Mucosa of descending colon (tissue), 3 donors: ENCODE results near the gene SLC5A2. TPM values are rescaled to one million over a fixed set of nuclear protein-coding genes. Genes with fewer than 3 reads are reported as not detected.

Experiments used
- ATAC-seq: fragments of 200-7000 bp; cut with Tn5 transposase; one replicate; pipeline ENCODE4 v1.9.1; 2020; ENCODE audit warnings: mild to moderate bottlenecking, moderate library complexity
- DNase-seq, 3 donors: peaks; one replicate each; pipeline ENCODE4 v3.0.0-alpha.2; 2020
- H3K36me3 ChIP-seq: fragments of 200-600 bp; one replicate; pipeline ENCODE4 v1.8.0; 2021; ENCODE audit warnings: low read depth, mild to moderate bottlenecking
- H3K4me1 ChIP-seq: fragments of 200-600 bp; one replicate; pipeline ENCODE4 v1.8.0; 2021; ENCODE audit warnings: low read depth, mild to moderate bottlenecking
- H3K4me3 ChIP-seq: fragments of 200-600 bp; one replicate; pipeline ENCODE4 v1.8.0; 2021; ENCODE audit warnings: mild to moderate bottlenecking
- H3K9me3 ChIP-seq: fragments of 200-600 bp; one replicate; pipeline ENCODE4 v1.8.0; 2021; ENCODE audit warnings: mild to moderate bottlenecking
- intact Hi-C, 2 donors: fragments of 100-400 bp; cut with DNase I in 1 of 2; cut with micrococcal nuclease in 1 of 2; formaldehyde crosslinking; loops; one replicate each; pipeline versions ENCODE4 v1.11.0 to v1.11.1; 2022; cut with DNase I, micrococcal nuclease
- total RNA-seq, 3 donors: library from RNA; stranded (reverse); fragmentation: NEBNext Ultra II Directional in 2 of 3; extraction: Animal tissue kit (Norgen Biotek cat#: 25700) in 2 of 3; gene quantifications; one replicate each; pipeline versions ENCODE4 v1.2.1 to v1.2.4, GENCODE V29; 2021 to 2023
- TF ChIP-seq, protein P1 (sequence below): fragments of 200-600 bp; IDR thresholded peaks from one replicate; pipeline ENCODE4 v1.8.0; 2022; ENCODE audit warnings: antibody characterized with exemption, mild to moderate bottlenecking
- donor health status: DM: no; HTN: no; CAD: no; lungs with moderate emphysema.
- donor health status: DM: no; HTN: no; CAD: no.
- donor health status: DM: no; HTN: yes; CAD: no.

The SLC5A2 gene
- total RNA-seq, 3 donors from 2014 or later, result 0.47 to 0.70 TPM; not detected in 1

GRCh38 chr16:31530405-31530804, 47.5 kb downstream of the SLC5A2 start:
- H3K4me3 ChIP-seq, result no peak overlapping the region
- H3K9me3 ChIP-seq, result no peaks in the 10 kb centered on the region
- H3K36me3 ChIP-seq, result no peaks in the 10 kb centered on the region
- no peak for ATAC-seq
- DNase-seq, result no peak
- intact Hi-C loops, result no loop called here
- H3K4me1 ChIP-seq, result no peaks in the 10 kb centered on the region
- TF ChIP-seq, protein P1, sequence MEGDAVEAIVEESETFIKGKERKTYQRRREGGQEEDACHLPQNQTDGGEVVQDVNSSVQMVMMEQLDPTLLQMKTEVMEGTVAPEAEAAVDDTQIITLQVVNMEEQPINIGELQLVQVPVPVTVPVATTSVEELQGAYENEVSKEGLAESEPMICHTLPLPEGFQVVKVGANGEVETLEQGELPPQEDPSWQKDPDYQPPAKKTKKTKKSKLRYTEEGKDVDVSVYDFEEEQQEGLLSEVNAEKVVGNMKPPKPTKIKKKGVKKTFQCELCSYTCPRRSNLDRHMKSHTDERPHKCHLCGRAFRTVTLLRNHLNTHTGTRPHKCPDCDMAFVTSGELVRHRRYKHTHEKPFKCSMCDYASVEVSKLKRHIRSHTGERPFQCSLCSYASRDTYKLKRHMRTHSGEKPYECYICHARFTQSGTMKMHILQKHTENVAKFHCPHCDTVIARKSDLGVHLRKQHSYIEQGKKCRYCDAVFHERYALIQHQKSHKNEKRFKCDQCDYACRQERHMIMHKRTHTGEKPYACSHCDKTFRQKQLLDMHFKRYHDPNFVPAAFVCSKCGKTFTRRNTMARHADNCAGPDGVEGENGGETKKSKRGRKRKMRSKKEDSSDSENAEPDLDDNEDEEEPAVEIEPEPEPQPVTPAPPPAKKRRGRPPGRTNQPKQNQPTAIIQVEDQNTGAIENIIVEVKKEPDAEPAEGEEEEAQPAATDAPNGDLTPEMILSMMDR, result no peak

DNA sequence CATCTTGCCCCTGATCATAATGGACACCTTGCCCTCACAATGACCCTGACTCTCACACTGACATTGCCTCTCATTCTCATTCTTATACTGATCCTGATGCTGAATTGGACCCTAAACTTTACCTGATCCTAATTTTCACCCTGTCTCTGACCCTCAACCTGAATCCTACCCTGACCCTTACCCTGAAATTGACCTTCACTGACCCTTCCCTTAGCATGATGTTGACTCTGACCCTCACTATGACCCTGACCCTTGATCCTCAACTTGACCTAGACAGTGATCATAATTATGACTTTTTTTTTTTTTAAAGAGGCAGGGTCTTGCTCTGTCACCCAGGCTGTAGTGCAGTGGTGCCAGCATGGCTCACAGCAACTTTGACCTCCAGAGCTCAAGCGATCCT, 48.2 kb downstream of the SLC5A2 start:
- no peaks in the 10 kb centered on the region for H3K4me1 ChIP-seq
- DNase-seq, result no peak
- intact Hi-C loops, result no loop called here
- no peaks in the 10 kb centered on the region for H3K36me3 ChIP-seq
- H3K4me3 ChIP-seq, result no peak overlapping the region
- H3K9me3 ChIP-seq, result no peaks in the 10 kb centered on the region
- no peak for ATAC-seq
- TF ChIP-seq, protein P1, result no peak

DNA sequence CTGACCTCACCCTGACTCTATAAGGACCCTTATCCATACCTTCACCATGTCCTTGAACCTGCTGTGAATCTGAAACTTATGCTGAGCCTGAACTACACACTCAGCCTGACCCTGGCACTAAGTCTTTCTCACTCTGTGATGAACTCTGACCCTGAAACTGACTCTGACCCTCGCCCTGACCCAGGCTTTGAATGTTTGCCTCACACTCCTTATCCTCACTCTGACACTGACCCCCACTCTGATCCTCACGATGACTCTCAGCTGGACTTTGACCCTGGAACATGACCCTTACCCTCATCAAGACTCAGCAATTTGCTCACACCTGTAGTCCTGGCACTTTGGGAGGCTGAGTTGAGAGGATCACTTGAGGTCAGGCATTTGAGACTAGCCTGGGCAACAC, 49.2 kb downstream of the SLC5A2 start:
- intact Hi-C loops, result no loop called here
- H3K4me3 ChIP-seq, result no peak overlapping the region
- DNase-seq (no peak), ATAC-seq (no peak)
- TF ChIP-seq, protein P1, result no peak
- no peaks in the 10 kb centered on the region for H3K9me3 ChIP-seq
- no peaks in the 10 kb centered on the region for H3K36me3 ChIP-seq
- H3K4me1 ChIP-seq, result no peaks in the 10 kb centered on the region

DNA sequence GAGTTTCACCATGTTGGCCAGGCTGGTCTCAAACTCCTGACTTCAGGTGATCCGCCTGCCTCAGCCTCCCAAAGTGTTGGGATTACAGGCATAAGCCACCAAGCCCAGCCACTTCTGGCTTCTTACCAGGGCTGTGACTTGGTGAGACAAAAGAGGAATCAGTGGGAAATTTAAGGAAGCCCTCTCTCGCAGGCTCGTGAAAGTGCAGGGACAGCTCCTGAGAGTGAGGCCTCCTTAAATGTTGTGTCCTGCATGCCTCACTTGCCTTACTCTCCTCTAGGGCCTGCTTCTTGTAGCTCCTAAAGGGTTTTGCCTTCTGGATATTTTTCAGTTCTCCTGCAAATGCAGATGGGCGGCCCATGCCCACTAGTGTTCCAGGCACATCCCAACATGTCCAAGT, 50.0 kb downstream of the SLC5A2 start:
- no peak for DNase-seq
- Histone ChIP-seq H3K9me3 (no peaks in the 10 kb centered on the region), H3K4me1 (no peaks in the 10 kb centered on the region), H3K36me3 (no peaks in the 10 kb centered on the region), H3K4me3 (no peak overlapping the region)
- ATAC-seq, result no peak
- intact Hi-C loops, result no loop called here
- TF ChIP-seq, protein P1, result no peak

DNA sequence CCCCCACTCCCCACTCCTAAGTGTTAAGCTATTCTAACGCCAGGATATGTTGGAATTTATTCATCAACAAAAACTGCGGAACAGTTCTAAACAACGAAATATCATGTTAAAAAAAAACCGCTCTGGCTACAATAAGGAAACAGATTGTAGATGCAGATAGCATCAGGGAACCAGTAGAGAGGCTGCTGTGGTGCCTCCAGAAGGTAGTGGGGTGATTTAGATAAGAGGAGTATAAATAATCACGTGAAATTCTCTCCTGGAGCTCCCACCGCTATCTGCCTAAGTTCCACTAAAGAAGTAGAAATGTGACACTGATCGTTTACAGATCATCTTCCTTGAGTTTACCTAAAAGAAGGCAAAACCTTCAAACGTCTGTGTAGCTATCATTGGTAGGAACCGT, 52.8 kb downstream of the SLC5A2 start:
- TF ChIP-seq, protein P1, result no peak
- intact Hi-C loops, result no loop called here
- no peak for DNase-seq
- no peak overlapping the region for H3K4me3 ChIP-seq
- ATAC-seq, result no peak
- H3K36me3 ChIP-seq, result no peaks in the 10 kb centered on the region
- H3K4me1 ChIP-seq, result no peaks in the 10 kb centered on the region
- no peaks in the 10 kb centered on the region for H3K9me3 ChIP-seq

- Histone ChIP-seq H3K9me3 (no peaks in the 10 kb centered on the region), H3K4me1 (no peaks in the 10 kb centered on the region), H3K36me3 (no peaks in the 10 kb centered on the region), H3K4me3 (no peak overlapping the region)
- ATAC-seq (no peak), DNase-seq (no peak)
- intact Hi-C loops, result no loop called here
- TF ChIP-seq, protein P1, result no peak
Measured at GRCh38 chr16:31536804-31537361, 54.0 kb downstream of the SLC5A2 start.
